ENCODE data around the gene BOLA1. TPM values are rescaled to one million over a fixed set of nuclear protein-coding genes. Genes with fewer than 3 reads are reported as not detected.
"Not testable (repeated sequence)": the region's sequence is repeated elsewhere in the genome, so short reads cannot be mapped to it uniquely, and the experiment has no call there.

BOLA1 gene
- total RNA-seq, 1 donor from 2014 or later, result 19.4 TPM

DNA sequence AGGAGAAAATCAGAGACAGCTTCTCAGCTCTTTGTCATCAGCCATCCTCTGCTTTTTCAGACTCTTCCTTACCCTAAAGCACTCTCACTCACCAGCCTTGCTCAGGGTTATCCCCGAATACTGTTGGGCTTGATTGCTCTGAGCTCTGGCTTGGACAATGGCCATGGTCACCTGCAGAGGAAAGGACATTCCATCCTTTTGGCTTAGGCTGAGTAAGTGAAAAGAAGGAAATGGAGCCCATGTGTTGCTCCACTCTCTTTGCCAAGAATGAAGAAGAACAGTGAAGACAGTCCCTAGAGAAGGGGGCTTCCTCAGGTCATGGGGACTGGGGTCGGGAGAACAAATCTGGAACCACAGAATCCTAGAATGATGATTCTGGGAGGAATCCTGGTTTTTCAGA lies 35.0 kb downstream of the BOLA1 start:
- no peak for DNase-seq
- TF ChIP-seq, protein P1, sequence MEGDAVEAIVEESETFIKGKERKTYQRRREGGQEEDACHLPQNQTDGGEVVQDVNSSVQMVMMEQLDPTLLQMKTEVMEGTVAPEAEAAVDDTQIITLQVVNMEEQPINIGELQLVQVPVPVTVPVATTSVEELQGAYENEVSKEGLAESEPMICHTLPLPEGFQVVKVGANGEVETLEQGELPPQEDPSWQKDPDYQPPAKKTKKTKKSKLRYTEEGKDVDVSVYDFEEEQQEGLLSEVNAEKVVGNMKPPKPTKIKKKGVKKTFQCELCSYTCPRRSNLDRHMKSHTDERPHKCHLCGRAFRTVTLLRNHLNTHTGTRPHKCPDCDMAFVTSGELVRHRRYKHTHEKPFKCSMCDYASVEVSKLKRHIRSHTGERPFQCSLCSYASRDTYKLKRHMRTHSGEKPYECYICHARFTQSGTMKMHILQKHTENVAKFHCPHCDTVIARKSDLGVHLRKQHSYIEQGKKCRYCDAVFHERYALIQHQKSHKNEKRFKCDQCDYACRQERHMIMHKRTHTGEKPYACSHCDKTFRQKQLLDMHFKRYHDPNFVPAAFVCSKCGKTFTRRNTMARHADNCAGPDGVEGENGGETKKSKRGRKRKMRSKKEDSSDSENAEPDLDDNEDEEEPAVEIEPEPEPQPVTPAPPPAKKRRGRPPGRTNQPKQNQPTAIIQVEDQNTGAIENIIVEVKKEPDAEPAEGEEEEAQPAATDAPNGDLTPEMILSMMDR (IDR thresholded peaks at IDR 0.05; ENCODE audit: borderline replicate concordance), result no peak
- Histone ChIP-seq H3K36me3 (no peaks in the 10 kb centered on the region), H3K4me3 (no peak overlapping the region), H3K27me3 (ENCODE audit: low read depth) (no peaks in the 10 kb centered on the region), H3K4me1 (peaks cover 44% of the 10 kb centered on the region), H3K9me3 (replicated peaks) (no peaks in the 10 kb centered on the region), H3K27ac (replicated peaks) (no peak overlapping the region)
- intact Hi-C loops (cut with micrococcal nuclease), result no loop called here

DNA sequence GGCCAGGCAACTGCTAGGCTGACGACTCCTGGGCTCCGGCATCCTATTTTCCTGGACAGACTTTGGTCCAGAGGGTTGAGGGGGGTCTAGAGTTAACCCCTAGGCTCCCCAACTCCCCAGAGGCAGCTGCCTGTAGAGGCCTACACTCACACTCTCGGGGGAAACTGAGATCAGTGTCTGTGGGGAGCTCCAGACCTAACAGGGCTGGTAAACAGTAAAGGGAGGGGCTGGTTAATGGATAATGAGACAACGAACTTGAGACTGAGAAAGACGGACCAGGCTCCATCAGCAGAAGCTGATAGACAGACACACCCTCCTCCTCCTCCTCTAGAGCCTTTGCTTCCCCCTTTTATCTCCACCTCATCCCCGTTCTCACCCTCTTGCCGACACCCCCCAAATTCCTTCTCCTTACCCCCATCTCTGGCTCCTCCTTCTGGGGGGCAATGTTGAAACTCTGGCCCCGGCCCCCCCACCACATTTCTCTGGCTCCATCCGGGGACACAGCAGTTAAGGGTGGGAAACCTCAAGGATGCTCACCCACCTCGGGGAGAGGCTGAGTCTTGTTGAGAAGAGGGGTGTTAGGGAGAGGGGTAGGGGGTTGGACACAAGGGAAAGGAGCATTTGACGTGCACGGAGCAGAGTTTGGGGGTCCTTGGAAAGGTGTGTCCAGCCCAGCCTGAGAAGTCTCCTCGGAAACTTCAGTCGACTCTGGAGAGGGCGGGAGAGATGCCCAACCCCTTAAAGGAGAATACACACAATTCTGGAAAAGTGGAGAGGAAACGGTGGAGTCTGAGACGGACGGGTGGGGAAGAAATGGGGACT lies 37.0 kb downstream of the BOLA1 start, which contains the start of gene MTMR11:
TSS of gene MTMR11 (minus strand) at position 710 of the 822 bp plus-strand sequence. CDS start at position 478, 232 bp downstream.
- peaks cover 50% of the 10 kb centered on the region for H3K4me1 ChIP-seq
- intact Hi-C loops (cut with micrococcal nuclease), result no loop called here
- peak within 1 kb of the TSS; percentile 86 for H3K27ac ChIP-seq (replicated peaks)
- no peak for DNase-seq
- no peaks in the 10 kb centered on the region for H3K27me3 ChIP-seq (ENCODE audit: low read depth)
- TF ChIP-seq, protein P1 (IDR thresholded peaks at IDR 0.05; ENCODE audit: borderline replicate concordance), result no peak
- H3K4me3 ChIP-seq, result peak within 1 kb of the TSS; percentile 69
- no peaks in the 10 kb centered on the region for H3K9me3 ChIP-seq (replicated peaks)
- no peaks in the 10 kb centered on the region for H3K36me3 ChIP-seq

DNA sequence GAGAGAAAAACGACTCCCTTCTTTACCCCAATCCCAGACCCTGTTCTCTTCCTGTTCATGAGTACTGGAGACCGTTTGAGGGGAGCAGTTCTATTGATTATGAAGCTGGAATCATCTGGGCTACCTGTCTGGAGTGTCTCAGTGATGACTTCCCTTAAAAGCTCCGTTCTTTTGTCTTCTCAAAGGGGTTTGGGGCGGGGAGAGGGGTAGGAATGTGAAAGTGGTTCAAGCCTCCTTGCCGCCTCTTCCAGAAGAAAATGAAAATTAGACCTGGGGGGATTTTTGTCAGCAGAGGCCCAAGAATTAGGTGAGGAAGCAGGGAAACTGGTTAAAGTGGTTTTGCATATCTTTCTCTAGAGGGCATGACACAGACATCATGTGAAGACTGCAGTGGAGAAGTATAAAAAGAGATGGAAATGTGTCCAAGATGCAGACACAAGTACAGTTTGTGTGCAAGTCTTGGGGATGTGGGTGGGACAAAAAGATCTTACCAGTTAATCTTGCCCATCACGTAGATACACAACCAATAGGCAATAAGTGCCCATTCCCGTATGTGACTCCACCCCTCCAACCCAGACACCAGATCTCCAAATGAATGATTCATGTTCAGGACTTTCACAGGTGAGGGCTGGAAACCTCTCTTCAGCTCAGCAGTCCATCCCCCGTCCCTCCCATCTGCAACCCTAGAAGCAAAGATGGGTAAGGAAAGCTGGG lies 37.8 kb downstream of the BOLA1 start:
- H3K27ac ChIP-seq (replicated peaks), result peak overlapping the region; percentile 86
- intact Hi-C loops (cut with micrococcal nuclease), result no loop called here
- no peaks in the 10 kb centered on the region for H3K27me3 ChIP-seq (ENCODE audit: low read depth)
- H3K36me3 ChIP-seq, result no peaks in the 10 kb centered on the region
- no peak for DNase-seq
- no peaks in the 10 kb centered on the region for H3K9me3 ChIP-seq (replicated peaks)
- peaks cover 54% of the 10 kb centered on the region for H3K4me1 ChIP-seq
- TF ChIP-seq, protein P1 (IDR thresholded peaks at IDR 0.05; ENCODE audit: borderline replicate concordance), result no peak
- peak overlapping the region; percentile 69 for H3K4me3 ChIP-seq

DNA sequence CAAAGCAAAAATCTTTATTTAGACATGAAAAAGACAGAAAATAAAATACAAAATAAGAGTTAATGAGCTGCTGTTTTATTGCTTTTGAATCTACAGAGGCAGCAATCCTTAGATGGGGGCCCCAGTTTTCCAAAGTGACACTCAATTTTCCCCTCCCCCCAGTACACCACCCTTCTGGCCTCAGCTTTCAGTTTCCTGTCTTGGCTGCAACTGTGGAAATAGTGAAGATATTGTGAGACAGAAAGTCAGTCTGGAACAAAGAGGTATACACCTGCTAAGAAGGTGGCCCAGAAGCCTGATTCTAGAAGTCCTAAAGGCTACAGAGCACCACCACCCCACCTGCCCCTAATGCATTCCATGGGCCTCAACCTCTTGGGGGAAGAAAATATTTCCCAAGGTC lies 38.4 kb downstream of the BOLA1 start:
- TF ChIP-seq, protein P1 (IDR thresholded peaks at IDR 0.05; ENCODE audit: borderline replicate concordance), result no peak
- DNase-seq, result no peak
- H3K36me3 ChIP-seq, result no peaks in the 10 kb centered on the region
- peak overlapping the region; percentile 86 for H3K27ac ChIP-seq (replicated peaks)
- no peak overlapping the region for H3K4me3 ChIP-seq
- intact Hi-C loops (cut with micrococcal nuclease), result no loop called here
- H3K4me1 ChIP-seq, result peaks cover 60% of the 10 kb centered on the region
- H3K9me3 ChIP-seq (replicated peaks), result no peaks in the 10 kb centered on the region
- H3K27me3 ChIP-seq (ENCODE audit: low read depth), result no peaks in the 10 kb centered on the region

GRCh38 chr1:149938668-149939003 lies 39.3 kb downstream of the BOLA1 start:
- DNase-seq; H3K36me3 ChIP-seq; intact Hi-C loops (cut with micrococcal nuclease); H3K9me3 ChIP-seq (replicated peaks); H3K27me3 ChIP-seq (ENCODE audit: low read depth): not testable (repeated sequence)
- H3K27ac ChIP-seq (replicated peaks), result peak overlapping the region; percentile 86
- peaks cover 61% of the 10 kb centered on the region for H3K4me1 ChIP-seq
- H3K4me3 ChIP-seq, result peak overlapping the region; percentile 50

GRCh38 chr1:149940427-149940826 lies 41.1 kb downstream of the BOLA1 start:
- Histone ChIP-seq H3K27me3 (ENCODE audit: low read depth) (no peaks in the 10 kb centered on the region), H3K4me1 (peaks cover 56% of the 10 kb centered on the region), H3K4me3 (no peak overlapping the region), H3K9me3 (replicated peaks) (no peaks in the 10 kb centered on the region), H3K36me3 (peaks cover 20% of the 10 kb centered on the region), H3K27ac (replicated peaks) (peak overlapping the region; percentile 86)
- TF ChIP-seq, protein P1 (IDR thresholded peaks at IDR 0.05; ENCODE audit: borderline replicate concordance), result no peak
- intact Hi-C loops (cut with micrococcal nuclease), result loop anchor here (5.0 kb wide), 1 partner anchor 48 kb away; no protein-coding TSS in a partner anchor
- no peak for DNase-seq

All from left ventricle myocardium inferior (tissue), 1 donor.